Stimulated activated CD8-positive, alpha-beta memory T cell treated with anti-CD3 and anti-CD28 coated beads, Interleukin-15, amount 100 ng/mL, for 4 hours (primary cell): ENCODE results near the gene MAML3.

Experiments
- DNase-seq, 2 donors: peaks; one replicate each; pipeline ENCODE4 v3.0.0-alpha.2; 2020; ENCODE audit warnings: low read depth in 2 of 2

MAML3 gene

GRCh38 chr4:140003876-140004548 lies 150.0 kb downstream of the MAML3 start:
- DNase-seq, result no peak

GRCh38 chr4:140000232-140000631 lies 153.8 kb downstream of the MAML3 start:
- DNase-seq, result no peak

GRCh38 chr4:139988863-139989765 lies 164.9 kb downstream of the MAML3 start:
- DNase-seq, result peak; percentile 17 to 27

- DNase-seq, result no peak
Measured at GRCh38 chr4:139987502-139987850, 166.5 kb downstream of the MAML3 start.

GRCh38 chr4:139986689-139987501 lies 167.1 kb downstream of the MAML3 start:
- no peak for DNase-seq

- no peak for DNase-seq
Measured at GRCh38 chr4:139986106-139986505, 167.9 kb downstream of the MAML3 start.

GRCh38 chr4:139985401-139985800 lies 168.6 kb downstream of the MAML3 start:
- DNase-seq, result no peak

GRCh38 chr4:139984471-139984870 lies 169.5 kb downstream of the MAML3 start:
- DNase-seq, result no peak

GRCh38 chr4:139978692-139979091 lies 175.3 kb downstream of the MAML3 start:
- no peak for DNase-seq

- no peak for DNase-seq
Measured at GRCh38 chr4:139977838-139978609, 176.0 kb downstream of the MAML3 start.

GRCh38 chr4:139975830-139976272 lies 178.1 kb downstream of the MAML3 start:
- no peak for DNase-seq

- no peak for DNase-seq
Measured at GRCh38 chr4:139973616-139974015, 180.4 kb downstream of the MAML3 start.

- DNase-seq, result no peak
Measured at GRCh38 chr4:139973015-139973414, 181.0 kb downstream of the MAML3 start.

GRCh38 chr4:139972305-139972704 lies 181.7 kb downstream of the MAML3 start:
- DNase-seq, result no peak

- DNase-seq, result no peak
Measured at GRCh38 chr4:139971111-139971510, 182.9 kb downstream of the MAML3 start.

- DNase-seq, result no peak
Measured at GRCh38 chr4:139969635-139970266, 184.2 kb downstream of the MAML3 start.

GRCh38 chr4:139968831-139969230 lies 185.2 kb downstream of the MAML3 start:
- no peak for DNase-seq

GRCh38 chr4:139966383-139966782 lies 187.6 kb downstream of the MAML3 start:
- DNase-seq, result no peak

GRCh38 chr4:139965789-139966188 lies 188.2 kb downstream of the MAML3 start:
- no peak for DNase-seq

- no peak for DNase-seq
Measured at GRCh38 chr4:139963708-139964107, 190.3 kb downstream of the MAML3 start.

- no peak for DNase-seq
Measured at GRCh38 chr4:139962130-139962684, 191.8 kb downstream of the MAML3 start.
